Measurements from ENCODE around the gene VSTM1. TPM values are rescaled to one million over a fixed set of nuclear protein-coding genes. Genes with fewer than 3 reads are reported as not detected.

Gene VSTM1
- total and polyA plus RNA-seq, 2 of the 8 experiments (the other 6 are each of a cell fraction or from before 2014, with no cell fraction given): 0.12 to 0.65 TPM

DNA sequence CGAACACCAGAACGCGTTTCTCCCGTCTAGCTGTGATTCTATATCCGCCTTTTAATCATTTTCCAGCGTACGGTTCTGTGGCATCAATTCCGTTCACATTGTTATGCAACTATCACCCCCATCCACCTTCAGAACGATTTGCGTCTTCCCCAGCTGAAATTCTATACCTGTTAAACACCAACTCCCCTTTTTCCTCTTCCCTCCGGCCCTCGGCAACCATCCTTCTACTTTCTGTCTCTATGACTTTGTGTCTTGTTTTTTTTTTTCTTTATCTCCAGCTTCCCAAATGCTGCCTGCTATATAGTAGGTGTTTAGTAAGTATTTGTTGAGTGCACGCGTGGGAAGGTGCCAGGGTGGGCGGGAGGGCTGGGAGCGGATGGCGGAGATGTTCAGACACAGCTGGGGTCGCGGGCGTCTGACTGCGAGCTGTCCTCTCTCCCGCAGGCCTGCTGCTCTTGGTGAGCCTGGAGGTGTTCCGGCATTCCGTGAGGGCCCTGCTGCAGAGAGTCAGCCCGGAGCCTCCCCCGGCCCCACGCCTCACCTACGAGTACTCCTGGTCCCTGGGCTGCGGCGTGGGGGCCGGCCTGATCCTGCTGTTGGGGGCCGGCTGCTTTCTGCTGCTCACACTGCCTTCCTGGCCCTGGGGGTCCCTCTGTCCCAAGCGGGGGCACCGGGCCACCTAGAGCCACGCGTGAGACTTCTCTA is 52.0 kb downstream of the VSTM1 start:
- Histone ChIP-seq H2AK5ac (ENCODE audit: low read depth, low read length) (no peak overlapping the region), H4K91ac (replicated peaks; ENCODE audit: insufficient read length, low read length) (no peak overlapping the region), H3K36me3 (ENCODE audit: control insufficient read depth in 2 of 4, insufficient read depth in 4 of 4, low read length in 3 of 4) (no peaks in the 10 kb centered on the region), H3K79me1 (ENCODE audit: low read depth, low read length) (no peaks in the 10 kb centered on the region), H2BK120ac (replicated peaks; ENCODE audit: low read depth, low read length) (no peak overlapping the region), H3K23ac (ENCODE audit: insufficient read length) (no peak overlapping the region), H3K4me3 (ENCODE audit: extremely low read depth in 1 of 4, insufficient read depth in 2 of 4, low read depth in 3 of 4, low read length in 4 of 4) (peak overlapping the region in 2 of 4 experiments; percentile 21 to 50; a peak in 2 of 8 replicates), H4K8ac (ENCODE audit: extremely low read depth, insufficient read depth, low read length) (peak overlapping the region; percentile 90; the same call in 1 of the 2 replicates), H2BK15ac (ENCODE audit: low read length) (no peak overlapping the region), H3K9me3 (ENCODE audit: insufficient read depth in 2 of 2, low read depth in 1 of 2, low read length in 1 of 2) (no peaks in the 10 kb centered on the region), H3K4ac (replicated peaks; ENCODE audit: insufficient read length, low read depth, low read length) (peak overlapping the region; percentile 57), H3K27me3 (replicated peaks in 1 of 4; ENCODE audit: control insufficient read depth in 3 of 4, extremely low read depth in 1 of 4, insufficient read depth in 3 of 4, low read length in 3 of 4) (no peaks in the 10 kb centered on the region), H3K79me2 (ENCODE audit: control insufficient read depth in 1 of 2, insufficient read depth in 2 of 2, low read length in 2 of 2) (no peaks in the 10 kb centered on the region), H3K4me1 (replicated peaks in 1 of 4; ENCODE audit: control insufficient read depth in 3 of 4, insufficient read depth in 4 of 4, low read length in 3 of 4) (peaks cover 0 to 9% (median 5%) of the 10 kb centered on the region in 4 experiments; a peak in 4 of 7 replicates), H3K18ac (ENCODE audit: extremely low read depth, low read length) (peak overlapping the region; percentile 71; the same call in 1 of the 2 replicates), H4K20me1 (replicated peaks in 1 of 2; ENCODE audit: control insufficient read depth in 1 of 2, insufficient read depth in 2 of 2, low read length in 2 of 2) (no peaks in the 10 kb centered on the region), H3K27ac (ENCODE audit: low read depth, low read length) (0 out of 2 replicates have a peak overlapping the region, but pooled peaks have one; percentile 60), H2BK5ac (ENCODE audit: low read depth, low read length) (0 out of 2 replicates have a peak overlapping the region, but pooled peaks have one; percentile 20), H3K14ac (ENCODE audit: insufficient read length) (no peak overlapping the region), H3K9ac (replicated peaks in 1 of 4; ENCODE audit: extremely low read depth in 1 of 4, low read depth in 3 of 4, low read length in 3 of 4) (no peak overlapping the region; a peak in 2 of 7 replicates), H3K4me2 (ENCODE audit: insufficient read depth in 1 of 2, low read depth in 2 of 2, low read length in 2 of 2) (peak overlapping the region; percentile 52 to 60), H3K56ac (replicated peaks; ENCODE audit: insufficient read length, low read depth, low read length) (no peak overlapping the region), H2BK12ac (ENCODE audit: low read depth, low read length) (no peak overlapping the region), H4K5ac (ENCODE audit: insufficient read length, low read depth, low read length) (no peak overlapping the region), H2BK20ac (ENCODE audit: low read length) (no peak overlapping the region), H3K23me2 (ENCODE audit: low read depth, low read length) (no peaks in the 10 kb centered on the region), H2AFZ (ENCODE audit: low read length) (peak overlapping the region; percentile 95)
- ChIA-PET CTCF (ENCODE audit: partially characterized antibody) (interaction anchor here (0.8 to 1.3 kb wide), 3 partner anchors 12 to 99 kb away, joined by 3 to 5 read pairs (median 4); no protein-coding TSS in a partner anchor), POLR2A (ENCODE audit: partially characterized antibody) (interaction anchor here (0.7 to 1.3 kb wide), 4 partner anchors 12 to 98 kb away, joined by 3 to 6 read pairs (median 3); no protein-coding TSS in a partner anchor)
- WGBS, 2 experiments (ENCODE audit: extremely low coverage in 1 of 2, insufficient coverage in 1 of 2, insufficient read length in 1 of 2, insufficient replicate concordance in 2 of 2, low coverage in 1 of 2, low lambda C conversion rate in 2 of 2, missing lambda C conversion rate in 1 of 2): 42% methylated on average over 35 of the region's 36 CpGs; no CpG with 5 or more reads in 1 of the 2 experiments
- FAIRE-seq: peak; percentile 63
- peak in 1 of 2 experiments; percentile 64 for DNase-seq (ENCODE audit: low read depth in 1 of 2, low spot score in 2 of 2)
- TF ChIP-seq KDM1A (IDR thresholded peaks at IDR 0.05; ENCODE audit: borderline replicate concordance, low read length): no peak
- no peak for TF ChIP-seq HDAC2 (IDR thresholded peaks at IDR 0.05; ENCODE audit: borderline replicate concordance in 1 of 2, low read depth in 2 of 2, low read length in 2 of 2)
- no peak for TF ChIP-seq YY1 (IDR thresholded peaks at IDR 0.05; ENCODE audit: low read depth, low read length)
- no peak for TF ChIP-seq NANOG (IDR thresholded peaks at IDR 0.05; ENCODE audit: insufficient read depth, low read depth, low read length, poor library complexity, severe bottlenecking)
- no peak for TF ChIP-seq TBP (IDR thresholded peaks at IDR 0.05; ENCODE audit: low read depth, low read length)
- no peak for TF ChIP-seq RFX5 (IDR thresholded peaks at IDR 0.05; ENCODE audit: borderline replicate concordance, low read depth, low read length)
- no peak for TF ChIP-seq SUZ12 (IDR thresholded peaks at IDR 0.05; ENCODE audit: low read length)
- TF ChIP-seq CTBP2 (IDR thresholded peaks at IDR 0.05; ENCODE audit: borderline replicate concordance, insufficient read depth, insufficient read length, low read length): no peak
- no peak for TF ChIP-seq RAD21 (IDR thresholded peaks at IDR 0.05 in 1 of 2, conservative IDR thresholded peaks at IDR 0.05 in 1 of 2; ENCODE audit: low read depth in 2 of 2, low read length in 2 of 2)
- no peak for TF ChIP-seq ZNF274 (IDR thresholded peaks at IDR 0.05; ENCODE audit: borderline replicate concordance, extremely low read depth, low read length)
